NB4 (cell line): ENCODE measurements around the gene PRMT6.

Experiments used
- DNase-seq: peaks from one replicate; pipeline ENCODE4 v3.0.0; 2010; ENCODE audit warnings: low read depth
- H3K4me3 ChIP-seq: one replicate; pipeline ENCODE4 v1.5.1; 2011; ENCODE audit warnings: mild to moderate bottlenecking, low read depth, low read length, moderate library complexity
- MYC ChIP-seq: IDR thresholded peaks from 2 replicates; pipeline ENCODE4 v1.6.1; 2011; ENCODE audit warnings: low read depth, low read length
- POLR2A ChIP-seq: IDR thresholded peaks from 2 replicates; pipeline ENCODE4 v1.6.1; 2011; ENCODE audit warnings: mild to moderate bottlenecking; ENCODE audit not compliant: insufficient read length; ENCODE audit errors: extremely low read depth
- TF ChIP-seq, protein P1 (sequence below): IDR thresholded peaks from 2 replicates; pipeline ENCODE4 v1.6.1; 2011; ENCODE audit warnings: low read depth, low read length
- TF ChIP-seq, protein P2 (sequence below): IDR thresholded peaks from one replicate; pipeline ENCODE4 v1.5.1; 2012; ENCODE audit warnings: low read depth, low read length

PRMT6 gene

GRCh38 chr1:107100331-107100984 lies 44.0 kb downstream of the PRMT6 start:
- TF ChIP-seq POLR2A = no peak
- TF ChIP-seq, protein P1, sequence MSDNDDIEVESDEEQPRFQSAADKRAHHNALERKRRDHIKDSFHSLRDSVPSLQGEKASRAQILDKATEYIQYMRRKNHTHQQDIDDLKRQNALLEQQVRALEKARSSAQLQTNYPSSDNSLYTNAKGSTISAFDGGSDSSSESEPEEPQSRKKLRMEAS = no peak
- TF ChIP-seq, protein P2, sequence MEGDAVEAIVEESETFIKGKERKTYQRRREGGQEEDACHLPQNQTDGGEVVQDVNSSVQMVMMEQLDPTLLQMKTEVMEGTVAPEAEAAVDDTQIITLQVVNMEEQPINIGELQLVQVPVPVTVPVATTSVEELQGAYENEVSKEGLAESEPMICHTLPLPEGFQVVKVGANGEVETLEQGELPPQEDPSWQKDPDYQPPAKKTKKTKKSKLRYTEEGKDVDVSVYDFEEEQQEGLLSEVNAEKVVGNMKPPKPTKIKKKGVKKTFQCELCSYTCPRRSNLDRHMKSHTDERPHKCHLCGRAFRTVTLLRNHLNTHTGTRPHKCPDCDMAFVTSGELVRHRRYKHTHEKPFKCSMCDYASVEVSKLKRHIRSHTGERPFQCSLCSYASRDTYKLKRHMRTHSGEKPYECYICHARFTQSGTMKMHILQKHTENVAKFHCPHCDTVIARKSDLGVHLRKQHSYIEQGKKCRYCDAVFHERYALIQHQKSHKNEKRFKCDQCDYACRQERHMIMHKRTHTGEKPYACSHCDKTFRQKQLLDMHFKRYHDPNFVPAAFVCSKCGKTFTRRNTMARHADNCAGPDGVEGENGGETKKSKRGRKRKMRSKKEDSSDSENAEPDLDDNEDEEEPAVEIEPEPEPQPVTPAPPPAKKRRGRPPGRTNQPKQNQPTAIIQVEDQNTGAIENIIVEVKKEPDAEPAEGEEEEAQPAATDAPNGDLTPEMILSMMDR = no peak
- no peak for TF ChIP-seq MYC
- no peak for DNase-seq
- H3K4me3 ChIP-seq = no peak overlapping the region

GRCh38 chr1:107105914-107106313 lies 49.4 kb downstream of the PRMT6 start:
- H3K4me3 ChIP-seq = no peak overlapping the region
- no peak for DNase-seq
- TF ChIP-seq, protein P2 = no peak
- TF ChIP-seq, protein P1 = no peak
- TF ChIP-seq MYC (no peak), POLR2A (no peak)
